WTC11 (cell line): ENCODE data around the gene MRPS10. TPM values are rescaled to one million over a fixed set of nuclear protein-coding genes. Genes with fewer than 3 reads are reported as not detected.

Source experiments
- ATAC-seq: fragments of 200-7000 bp; cut with Tn5 transposase; 2 replicates; pipeline ENCODE4 v1.10.0; 2021; ENCODE audit warnings: mild to moderate bottlenecking, moderate library complexity
- CTCF ChIA-PET: fragments of 300-600 bp; sonication (Branson Sonifier 250); formaldehyde crosslinking; loops from one replicate; lab custom pipeline; 2021; ENCODE audit warnings: antibody characterized with exemption; lab: Charles Lee
- POLR2A ChIA-PET: fragments of 350-600 bp; sonication (Branson Sonifier 250); formaldehyde crosslinking; loops from one replicate; lab custom pipeline; 2021; ENCODE audit warnings: antibody characterized with exemption; lab: Charles Lee
- DNase-seq: peaks from one replicate; pipeline ENCODE4 v3.0.0; 2021; ENCODE audit warnings: low spot score
- H3K27ac Mint-ChIP-seq: 2 replicates; pipeline ENCODE4 v1.8.0; 2021; ENCODE audit warnings: mixed read lengths
- H3K27me3 Mint-ChIP-seq: 2 replicates; pipeline ENCODE4 v1.8.0; 2021; ENCODE audit warnings: low read depth, mild to moderate bottlenecking, moderate library complexity, mixed read lengths
- H3K36me3 Mint-ChIP-seq: 2 replicates; pipeline ENCODE4 v1.8.0; 2021; ENCODE audit warnings: mixed read lengths
- H3K4me1 Mint-ChIP-seq: 2 replicates; pipeline ENCODE4 v1.8.0; 2022; ENCODE audit warnings: mixed read lengths
- H3K4me3 Mint-ChIP-seq: 2 replicates; pipeline ENCODE4 v1.8.0; 2021; ENCODE audit warnings: mild to moderate bottlenecking, moderate library complexity, mixed read lengths
- H3K9me3 Mint-ChIP-seq: 2 replicates; pipeline ENCODE4 v1.8.0; 2021; ENCODE audit warnings: mixed read lengths
- ATF2 ChIP-seq: sonication (generic); formaldehyde crosslinking; IDR thresholded peaks from 2 replicates; pipeline ENCODE4 v1.8.1; 2022; ENCODE audit warnings: low read depth, missing genetic modification reagents, borderline replicate concordance
- CREM ChIP-seq: sonication (generic); formaldehyde crosslinking; IDR thresholded peaks from 2 replicates; pipeline ENCODE4 v1.8.1; 2022; ENCODE audit warnings: mild to moderate bottlenecking, missing genetic modification reagents, moderate library complexity
- EMX1 ChIP-seq: fragments of 250-450 bp; sonication (Bioruptor Pico); IDR thresholded peaks from 2 replicates; pipeline ENCODE4 v1.8.0; 2021; ENCODE audit warnings: mild to moderate bottlenecking
- ESRRA ChIP-seq: sonication (generic); formaldehyde crosslinking; IDR thresholded peaks from 2 replicates; pipeline ENCODE4 v1.8.1; 2022; ENCODE audit warnings: mild to moderate bottlenecking, missing genetic modification reagents, borderline replicate concordance
- FOXJ3 ChIP-seq: sonication (generic); formaldehyde crosslinking; IDR thresholded peaks from 2 replicates; pipeline ENCODE4 v1.9.0; 2021; ENCODE audit warnings: missing genetic modification reagents, mild to moderate bottlenecking, borderline replicate concordance
- FOXK1 ChIP-seq: sonication (generic); formaldehyde crosslinking; IDR thresholded peaks from 2 replicates; pipeline ENCODE4 v1.8.0; 2022; ENCODE audit warnings: mild to moderate bottlenecking, moderate library complexity, missing genetic modification reagents
- FOXP1 ChIP-seq: sonication (generic); formaldehyde crosslinking; IDR thresholded peaks from 2 replicates; pipeline ENCODE4 v1.8.0; 2022; ENCODE audit warnings: missing genetic modification reagents, mild to moderate bottlenecking, moderate library complexity, borderline replicate concordance
- GABPB1 ChIP-seq: sonication (generic); formaldehyde crosslinking; IDR thresholded peaks from 2 replicates; pipeline ENCODE4 v1.8.1; 2023; ENCODE audit warnings: mild to moderate bottlenecking, missing genetic modification reagents
- KAT7 ChIP-seq: sonication (generic); formaldehyde crosslinking; IDR thresholded peaks from 2 replicates; pipeline ENCODE4 v1.8.1; 2023; ENCODE audit warnings: missing genetic modification reagents, mild to moderate bottlenecking, borderline replicate concordance
- MXD4 ChIP-seq: fragments of 250-450 bp; sonication (Bioruptor Pico); IDR thresholded peaks from 2 replicates; pipeline ENCODE4 v1.8.0; 2021; ENCODE audit warnings: mild to moderate bottlenecking, moderate library complexity, borderline replicate concordance
- NFATC4 ChIP-seq: fragments of 250-450 bp; sonication (Bioruptor Pico); IDR thresholded peaks from 2 replicates; pipeline ENCODE4 v1.9.0; 2021; ENCODE audit warnings: mild to moderate bottlenecking
- NFE2L1 ChIP-seq: sonication (generic); formaldehyde crosslinking; IDR thresholded peaks from 2 replicates; pipeline ENCODE4 v1.8.1; 2023; ENCODE audit warnings: missing genetic modification reagents
- PREB ChIP-seq: sonication (generic); formaldehyde crosslinking; IDR thresholded peaks from 2 replicates; pipeline ENCODE4 v1.8.1; 2022; ENCODE audit warnings: mild to moderate bottlenecking, missing genetic modification reagents, moderate library complexity, borderline replicate concordance
- SMAD3 ChIP-seq: sonication (generic); formaldehyde crosslinking; IDR thresholded peaks from 2 replicates; pipeline ENCODE4 v1.8.0; 2022; ENCODE audit warnings: missing genetic modification reagents, mild to moderate bottlenecking, borderline replicate concordance
- TEAD1 ChIP-seq: sonication (generic); formaldehyde crosslinking; IDR thresholded peaks from 2 replicates; pipeline ENCODE4 v1.8.0; 2022; ENCODE audit warnings: mild to moderate bottlenecking, missing genetic modification reagents
- ZNF219 ChIP-seq: sonication (generic); formaldehyde crosslinking; IDR thresholded peaks from 2 replicates; pipeline ENCODE4 v1.8.0; 2023; ENCODE audit warnings: missing genetic modification reagents, mild to moderate bottlenecking, borderline replicate concordance
- ZNF317 ChIP-seq: sonication (generic); formaldehyde crosslinking; IDR thresholded peaks from 2 replicates; pipeline ENCODE4 v1.8.1; 2023; ENCODE audit warnings: low read depth, mild to moderate bottlenecking, moderate library complexity, missing genetic modification reagents, borderline replicate concordance
- total RNA-seq: library from RNA; stranded (reverse); gene quantifications from 3 replicates; pipeline ENCODE4 v1.2.3, GENCODE V29; 2021

The MRPS10 gene
- total RNA-seq, 1 experiment from 2014 or later, result 31.3 TPM

- H3K4me3 Mint-ChIP-seq, result no peak overlapping the region
- H3K9me3 Mint-ChIP-seq, result no peaks in the 10 kb centered on the region
- no peak overlapping the region for H3K27ac Mint-ChIP-seq
- H3K36me3 Mint-ChIP-seq, result peaks cover 23% of the 10 kb centered on the region
- ATAC-seq, result no peak
- ChIA-PET POLR2A (interaction anchor here (0.6 kb wide), 1 partner anchor 820 kb away, joined by 3 read pairs; no protein-coding TSS in a partner anchor), CTCF (interaction anchor here (1.0 to 2.0 kb wide), 2 partner anchors 11 to 322 kb away, joined by 4 to 9 read pairs; no protein-coding TSS in a partner anchor)
- H3K4me1 Mint-ChIP-seq, result no peaks in the 10 kb centered on the region
- no peaks in the 10 kb centered on the region for H3K27me3 Mint-ChIP-seq
- DNase-seq, result no peak
- TF ChIP-seq NFATC4 (CRISPR knock-in tag), result no peak
- no peak for TF ChIP-seq TEAD1 (CRISPR knock-in tag)
- TF ChIP-seq ATF2 (CRISPR knock-in tag), result no peak
Observed at GRCh38 chr6:42225419-42225818, 7.8 kb upstream of the MRPS10 start.

- Mint-ChIP-seq H3K9me3 (no peaks in the 10 kb centered on the region), H3K27me3 (no peaks in the 10 kb centered on the region), H3K36me3 (peaks cover 20% of the 10 kb centered on the region), H3K4me3 (no peak overlapping the region), H3K27ac (no peak overlapping the region), H3K4me1 (no peaks in the 10 kb centered on the region)
- DNase-seq, result no peak
- ATAC-seq, result no peak
- POLR2A ChIA-PET, result interaction anchor here (0.6 kb wide), 1 partner anchor 820 kb away, joined by 3 read pairs; no protein-coding TSS in a partner anchor
- CTCF ChIA-PET, result no interaction called here
- no peak for TF ChIP-seq ZNF219 (CRISPR knock-in tag)
- no peak for TF ChIP-seq ESRRA (CRISPR knock-in tag)
- no peak for TF ChIP-seq KAT7
- no peak for TF ChIP-seq FOXJ3
- no peak for TF ChIP-seq CREM (CRISPR knock-in tag)
Observed at GRCh38 chr6:42225029-42225339, 7.3 kb upstream of the MRPS10 start.

GRCh38 chr6:42224222-42225028 lies 6.8 kb upstream of the MRPS10 start:
- H3K27ac Mint-ChIP-seq, result peak overlapping the region; percentile 74; the same call in 1 of the 2 replicates
- POLR2A ChIA-PET, result no interaction called here
- H3K9me3 Mint-ChIP-seq, result no peaks in the 10 kb centered on the region
- DNase-seq, result no peak
- no peaks in the 10 kb centered on the region for H3K27me3 Mint-ChIP-seq
- no peak overlapping the region for H3K4me3 Mint-ChIP-seq
- no peaks in the 10 kb centered on the region for H3K4me1 Mint-ChIP-seq
- CTCF ChIA-PET, result no interaction called here
- peaks cover 15% of the 10 kb centered on the region for H3K36me3 Mint-ChIP-seq
- no peak for ATAC-seq
- TF ChIP-seq GABPB1 (CRISPR knock-in tag) (peak; percentile 89), FOXK1 (CRISPR knock-in tag) (no peak)

- Mint-ChIP-seq H3K4me1 (0 out of 2 replicates have a peak, but pooled peaks cover 1% of the 10 kb centered on the region), H3K9me3 (no peaks in the 10 kb centered on the region), H3K27ac (no peak overlapping the region), H3K36me3 (peaks cover 2% of the 10 kb centered on the region; the same call in 1 of the 2 replicates), H3K4me3 (no peak overlapping the region), H3K27me3 (no peaks in the 10 kb centered on the region)
- ATAC-seq (no peak), DNase-seq (no peak)
- TF ChIP-seq PREB (CRISPR knock-in tag) (no peak), ATF2 (CRISPR knock-in tag) (no peak), FOXP1 (CRISPR knock-in tag) (no peak), NFE2L1 (CRISPR knock-in tag) (no peak), SMAD3 (no peak), MXD4 (CRISPR knock-in tag) (no peak), ZNF317 (CRISPR knock-in tag) (no peak), EMX1 (CRISPR knock-in tag) (no peak), GABPB1 (CRISPR knock-in tag) (no peak)
- ChIA-PET CTCF (interaction anchor here (0.7 kb wide), 1 partner anchor 8 kb away, joined by 6 read pairs; no protein-coding TSS in a partner anchor), POLR2A (no interaction called here)
Observed at GRCh38 chr6:42222448-42222847, 4.8 kb upstream of the MRPS10 start.
